ENCODE results near the gene SLC15A1.
"Not testable (repeated sequence)": the region's sequence is repeated elsewhere in the genome, so short reads cannot be mapped to it uniquely, and the experiment has no call there.

SLC15A1 gene

GRCh38 chr13:98638352-98638751, 114.1 kb downstream of the SLC15A1 start:
- H3K9me2 ChIP-seq (replicated peaks; ENCODE audit: insufficient read depth, low read length); H3K4me2 ChIP-seq (ENCODE audit: low read depth, low read length, poor library complexity, severe bottlenecking); H3K36me3 ChIP-seq (ENCODE audit: low read length); H3K27ac ChIP-seq (ENCODE audit: low read depth, low read length); H4K20me1 ChIP-seq (ENCODE audit: low read depth, low read length); H3K9me3 ChIP-seq (ENCODE audit: insufficient read depth, low read length); H3K79me2 ChIP-seq (ENCODE audit: insufficient read depth, low read length); H2AFZ ChIP-seq (ENCODE audit: low read depth, low read length, severe bottlenecking); H3K27me3 ChIP-seq (ENCODE audit: low read length); H3K4me3 ChIP-seq (ENCODE audit: insufficient read depth, low read length, poor library complexity, severe bottlenecking); H3F3A ChIP-seq (ENCODE audit: insufficient read depth); H3K9ac ChIP-seq (ENCODE audit: low read length): not testable (repeated sequence)
